Spleen (tissue), 11 donors: ENCODE results near the gene PRDX5. TPM values are rescaled to one million over a fixed set of nuclear protein-coding genes. Genes with fewer than 3 reads are reported as not detected.

Source experiments
- DNase-seq: peaks from one replicate; pipeline ENCODE4 v3.0.0-alpha.2; 2020
- H3K27ac ChIP-seq, 8 donors: fragments of 200-600 bp; sonication (generic) in 7 of 8; 1 replicate in 4 of 8; 2 replicates in 4 of 8; pipeline versions ENCODE4 v1.5.0 to v1.8.0; 2016 to 2021; ENCODE audit warnings: inconsistent platforms in 4 of 8, mild to moderate bottlenecking in 4 of 8, moderate library complexity in 1 of 8
- H3K27me3 ChIP-seq, 7 donors: fragments of 200-600 bp; sonication (generic) in 6 of 7; replicated peaks in 1 of 7; 1 replicate in 4 of 7; 2 replicates in 3 of 7; pipeline versions ENCODE4 v1.5.0 to v1.8.0; 2016 to 2021; ENCODE audit warnings: inconsistent platforms in 3 of 7, mild to moderate bottlenecking in 1 of 7
- H3K36me3 ChIP-seq, 6 donors: fragments of 200-600 bp; sonication (generic) in 5 of 6; 1 replicate in 4 of 6; 2 replicates in 2 of 6; pipeline versions ENCODE4 v1.5.0 to v1.8.0; 2016 to 2021; ENCODE audit warnings: inconsistent platforms in 2 of 6
- H3K4me1 ChIP-seq, 6 donors: fragments of 200-600 bp; sonication (generic) in 5 of 6; 1 replicate in 3 of 6; 2 replicates in 3 of 6; pipeline versions ENCODE4 v1.5.0 to v1.8.0; 2016 to 2021; ENCODE audit warnings: inconsistent platforms in 3 of 6
- H3K4me3 ChIP-seq, 8 donors: fragments of 200-600 bp; sonication (generic) in 7 of 8; 1 replicate in 4 of 8; 2 replicates in 4 of 8; pipeline versions ENCODE4 v1.5.0 to v1.8.0; 2016 to 2021; ENCODE audit warnings: inconsistent platforms in 4 of 8, mild to moderate bottlenecking in 4 of 8, moderate library complexity in 2 of 8
- H3K9me3 ChIP-seq, 8 donors: fragments of 200-600 bp; sonication (generic) in 7 of 8; 1 replicate in 4 of 8; 2 replicates in 4 of 8; pipeline versions ENCODE4 v1.5.0 to v1.8.0; 2016 to 2021; ENCODE audit warnings: inconsistent platforms in 4 of 8
- POLR2A ChIP-seq, 3 donors: fragments of 450-650 bp; IDR thresholded peaks; one replicate each; pipeline ENCODE4 v1.5.1; 2017; ENCODE audit warnings: antibody characterized with exemption in 3 of 3, mild to moderate bottlenecking in 1 of 3
- POLR2AphosphoS5 ChIP-seq, 3 donors: sonication (generic); formaldehyde crosslinking; IDR thresholded peaks; one replicate each; pipeline ENCODE4 v1.5.1; 2017; ENCODE audit warnings: antibody characterized with exemption in 3 of 3
- WGBS, 5 donors: extraction: QIAGEN DNeasy Blood & Tissue Kit in 3 of 5; methylation state at CpG; one replicate each; pipeline versions ENCODE4 v1.1.5 to v1.1.7; 2013 to 2018; 5-methylcytosine and 5-hydroxymethylcytosine counted together
- intact Hi-C: fragments of 100-400 bp; cut with DNase I; formaldehyde crosslinking; loops from one replicate; pipeline ENCODE4 v1.15.0; 2023; ENCODE audit warnings: low total_unique reads
- microRNA-seq, 3 donors: library from miRNA; unstranded; fragments of <30 nt; microRNA quantifications; one replicate each; pipeline versions ENCODE4 to v1.1.0, GENCODE V29; 2019 to 2020
- polyA plus RNA-seq, 3 donors: library from polyadenylated mRNA; stranded (reverse); fragments of 200-250 nt; gene quantifications; one replicate each; pipeline ENCODE4 v1.2.1, GENCODE V29; 2013
- small RNA-seq, 4 donors: library from RNA; depleted of rRNA; stranded (forward); fragments of <200 nt; gene quantifications; one replicate each; pipeline ENCODE3, GENCODE V24; 2016
- total RNA-seq, 7 donors: library from RNA; depleted of rRNA in 3 of 7; stranded (reverse); fragments of >200 nt in 3 of 7; fragmentation: NEBNext Ultra II Directional in 4 of 7; extraction: Animal tissue kit (Norgen Biotek cat#: 25700) in 4 of 7; gene quantifications; one replicate each; pipeline versions ENCODE4 v1.1.0 to v1.2.1, GENCODE V29; 2016 to 2021
- TF ChIP-seq, protein P1 (sequence below), 11 experiments: fragments of 200-600 bp in 7 of 11; fragments of 450-650 bp in 4 of 11; sonication (generic) in 4 of 11; IDR thresholded peaks in 8 of 11; conservative IDR thresholded peaks in 3 of 11; 1 replicate in 7 of 11; 2 replicates in 4 of 11; pipeline versions ENCODE4 v1.4.0 to v1.8.0; 2016 to 2021; ENCODE audit warnings: antibody characterized with exemption in 11 of 11, inconsistent platforms in 4 of 11, mild to moderate bottlenecking in 1 of 11
- donor health status: healthy with polysubstance abuse.
- donor health status: DM: no; HTN: no; CAD: no; lungs with moderate emphysema.
- donor health status: DM: no; HTN: no; CAD: no.
- donor health status: Bipolar disorder and iron deficiency.
- donor health status: healthy.
- donor health status: DM: no; HTN: no; CAD: no.
- donor health status: DM: yes; HTN: yes; CAD: no.

PRDX5 gene
- total and polyA plus RNA-seq, 10 donors, result 77.0 to 302 (median 133) TPM

DNA sequence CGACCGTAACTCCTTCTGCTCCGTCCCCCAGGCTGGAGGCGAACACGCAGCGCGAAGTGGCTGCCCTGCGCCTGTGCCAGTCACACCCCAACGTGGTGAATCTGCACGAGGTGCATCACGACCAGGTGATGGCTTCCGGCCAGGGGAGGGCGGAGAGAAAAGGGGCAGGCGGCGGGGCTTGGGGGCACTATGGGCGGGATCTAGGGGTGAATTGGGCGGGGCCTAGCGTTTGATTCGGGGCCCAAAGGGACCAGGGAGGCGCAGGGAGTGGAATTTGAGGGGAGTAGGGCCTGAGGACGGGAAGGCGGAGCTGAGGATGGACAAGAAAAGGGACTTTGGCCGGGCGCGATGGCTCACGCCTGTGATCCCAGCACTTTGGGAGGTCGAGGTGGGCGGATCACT, 50.8 kb downstream of the PRDX5 start:
- WGBS, 5 donors, result 93 to 97% (median 95%) methylated on average over 28 of the region's 28 CpGs
- Histone ChIP-seq H3K4me3 (no peak overlapping the region), H3K36me3 (peaks cover 0 to 89% (median 74%) of the 10 kb centered on the region in 6 donors), H3K4me1 (peaks cover 0 to 21% (median 9%) of the 10 kb centered on the region in 6 donors), H3K27ac (no peak overlapping the region), H3K9me3 (no peaks in the 10 kb centered on the region), H3K27me3 (no peaks in the 10 kb centered on the region)
- intact Hi-C loops, result no loop called here
- TF ChIP-seq, protein P1, sequence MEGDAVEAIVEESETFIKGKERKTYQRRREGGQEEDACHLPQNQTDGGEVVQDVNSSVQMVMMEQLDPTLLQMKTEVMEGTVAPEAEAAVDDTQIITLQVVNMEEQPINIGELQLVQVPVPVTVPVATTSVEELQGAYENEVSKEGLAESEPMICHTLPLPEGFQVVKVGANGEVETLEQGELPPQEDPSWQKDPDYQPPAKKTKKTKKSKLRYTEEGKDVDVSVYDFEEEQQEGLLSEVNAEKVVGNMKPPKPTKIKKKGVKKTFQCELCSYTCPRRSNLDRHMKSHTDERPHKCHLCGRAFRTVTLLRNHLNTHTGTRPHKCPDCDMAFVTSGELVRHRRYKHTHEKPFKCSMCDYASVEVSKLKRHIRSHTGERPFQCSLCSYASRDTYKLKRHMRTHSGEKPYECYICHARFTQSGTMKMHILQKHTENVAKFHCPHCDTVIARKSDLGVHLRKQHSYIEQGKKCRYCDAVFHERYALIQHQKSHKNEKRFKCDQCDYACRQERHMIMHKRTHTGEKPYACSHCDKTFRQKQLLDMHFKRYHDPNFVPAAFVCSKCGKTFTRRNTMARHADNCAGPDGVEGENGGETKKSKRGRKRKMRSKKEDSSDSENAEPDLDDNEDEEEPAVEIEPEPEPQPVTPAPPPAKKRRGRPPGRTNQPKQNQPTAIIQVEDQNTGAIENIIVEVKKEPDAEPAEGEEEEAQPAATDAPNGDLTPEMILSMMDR (IDR thresholded peaks at IDR 0.05 in 8 of 11, conservative IDR thresholded peaks at IDR 0.05 in 3 of 11), result no peak
- peak in 1 of 3 donors; percentile 33 for TF ChIP-seq POLR2AphosphoS5 (IDR thresholded peaks at IDR 0.05)
- no peak for DNase-seq

DNA sequence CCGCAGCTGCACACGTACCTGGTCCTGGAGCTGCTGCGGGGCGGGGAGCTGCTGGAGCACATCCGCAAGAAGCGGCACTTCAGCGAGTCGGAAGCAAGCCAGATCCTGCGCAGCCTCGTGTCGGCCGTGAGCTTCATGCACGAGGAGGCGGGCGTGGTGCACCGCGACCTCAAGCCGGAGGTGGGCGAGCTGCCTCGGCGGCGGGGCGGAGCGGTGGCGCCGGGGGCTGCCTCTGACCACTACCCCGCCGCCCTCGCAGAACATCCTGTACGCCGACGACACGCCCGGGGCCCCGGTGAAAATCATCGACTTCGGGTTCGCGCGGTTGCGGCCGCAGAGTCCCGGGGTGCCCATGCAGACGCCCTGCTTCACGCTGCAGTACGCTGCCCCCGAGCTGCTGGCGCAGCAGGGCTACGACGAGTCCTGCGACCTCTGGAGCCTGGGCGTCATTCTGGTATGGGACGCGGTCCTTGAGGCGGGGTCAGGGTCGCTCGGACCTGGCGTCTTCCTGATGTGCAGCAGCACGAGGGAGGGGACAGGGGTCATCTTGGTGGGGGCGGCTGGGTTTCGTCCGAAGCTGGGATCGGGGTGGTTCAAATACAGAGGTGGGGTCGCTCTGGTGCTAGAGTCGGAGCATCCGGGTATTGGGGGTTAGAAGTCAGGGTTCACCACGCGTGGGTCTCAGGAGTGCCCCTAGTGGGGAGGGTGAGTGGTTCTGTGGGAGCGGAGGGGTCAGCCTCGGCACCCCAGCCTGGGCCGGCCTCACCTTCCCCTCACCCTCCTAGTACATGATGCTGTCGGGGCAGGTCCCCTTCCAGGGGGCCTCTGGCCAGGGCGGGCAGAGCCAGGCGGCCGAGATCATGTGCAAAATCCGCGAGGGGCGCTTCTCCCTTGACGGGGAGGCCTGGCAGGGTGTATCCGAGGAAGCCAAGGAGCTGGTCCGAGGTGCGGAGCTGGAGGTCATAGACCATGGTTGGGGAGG, 51.8 kb downstream of the PRDX5 start:
- no peaks in the 10 kb centered on the region for H3K9me3 ChIP-seq
- no peak overlapping the region for H3K27ac ChIP-seq
- DNase-seq, result no peak
- intact Hi-C loops, result no loop called here
- TF ChIP-seq POLR2AphosphoS5 (IDR thresholded peaks at IDR 0.05) (peak in 1 of 3 donors; percentile 53), POLR2A (IDR thresholded peaks at IDR 0.05) (no peak)
- H3K36me3 ChIP-seq, result peaks cover 0 to 78% (median 65%) of the 10 kb centered on the region in 6 donors
- 92 to 96% (median 94%) methylated on average over 61 to 82 of the region's 82 CpGs for WGBS, 5 donors
- no peaks in the 10 kb centered on the region for H3K27me3 ChIP-seq
- no peak overlapping the region for H3K4me3 ChIP-seq
- H3K4me1 ChIP-seq, result peaks cover 0 to 23% (median 11%) of the 10 kb centered on the region in 6 donors

DNA sequence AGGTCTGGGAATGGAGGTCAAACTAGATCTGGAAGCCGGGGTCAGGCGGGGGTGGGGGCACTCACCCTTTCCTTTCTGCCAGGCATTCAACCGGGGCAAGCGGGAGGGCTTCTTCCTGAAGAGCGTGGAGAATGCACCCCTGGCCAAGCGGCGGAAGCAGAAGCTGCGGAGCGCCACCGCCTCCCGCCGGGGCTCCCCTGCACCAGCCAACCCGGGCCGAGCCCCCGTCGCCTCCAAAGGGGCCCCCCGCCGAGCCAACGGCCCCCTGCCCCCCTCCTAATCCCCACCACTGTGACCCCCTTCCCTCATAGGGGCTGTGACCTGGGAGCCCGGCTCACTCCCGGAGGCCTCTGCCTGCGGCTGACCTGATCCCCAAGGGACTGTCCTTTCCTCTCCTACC, 53.3 kb downstream of the PRDX5 start:
- peaks cover 0 to 63% (median 50%) of the 10 kb centered on the region in 6 donors for H3K36me3 ChIP-seq
- no peaks in the 10 kb centered on the region for H3K27me3 ChIP-seq
- peaks cover 0 to 23% (median 11%) of the 10 kb centered on the region in 6 donors for H3K4me1 ChIP-seq
- no peaks in the 10 kb centered on the region for H3K9me3 ChIP-seq
- peak overlapping the region in 1 of 8 donors; percentile 21 for H3K27ac ChIP-seq
- no peak for TF ChIP-seq POLR2A (IDR thresholded peaks at IDR 0.05)
- no peak for TF ChIP-seq POLR2AphosphoS5 (IDR thresholded peaks at IDR 0.05)
- TF ChIP-seq, protein P1 (IDR thresholded peaks at IDR 0.05 in 8 of 11, conservative IDR thresholded peaks at IDR 0.05 in 3 of 11), result no peak
- DNase-seq, result no peak
- intact Hi-C loops, result no loop called here
- WGBS, 5 donors, result 54 to 83% (median 69%) methylated on average over 7 to 22 of the region's 22 CpGs
- H3K4me3 ChIP-seq, result no peak overlapping the region

Small RNA genes lying within 50 kb of the gene (microRNA-seq; reads per million reads assigned to microRNA genes)
- 4.8 to 10.2 (median 9.4) reads per million in 3 donors for gene MIR1237
- gene MIR7155, result 0.85 to 1.8 (median 1.1) reads per million in 3 donors

Small RNA genes lying within 50 kb of the gene (small RNA-seq; reads per million reads assigned to genes)
- gene MIR1237, result 0 to 0.34 (median 0) reads per million in 4 donors
- 0 to 0.08 (median 0.03) reads per million in 4 donors for gene MIR7155
- gene RF00019, result 0 reads per million in 4 donors

Other genes starting within 250 kb of the PRDX5 start
- 10 to 100 TPM in 1 of 7 donors, 1 to 10 TPM in 6; 5.1 to 10.6 (median 7.3) TPM for gene MACROD1, start 152.0 kb upstream of the PRDX5 start, total RNA-seq
- gene MACROD1, start 152.0 kb upstream of the PRDX5 start, polyA plus RNA-seq, result 10 to 100 TPM in 2 of 3 donors, 1 to 10 TPM in 1; 7.0 to 20.3 (median 17.6) TPM
- 100 to 1,000 TPM in 2 of 7 donors, 10 to 100 TPM in 5; 61.2 to 111 (median 88.2) TPM for gene STIP1, start 131.9 kb upstream of the PRDX5 start, total RNA-seq
- gene STIP1, start 131.9 kb upstream of the PRDX5 start, polyA plus RNA-seq, result 10 to 100 TPM; 30.1 to 68.4 (median 38.8) TPM
- 100 to 1,000 TPM; 129 to 248 (median 178) TPM for gene FERMT3, start 111.4 kb upstream of the PRDX5 start, total RNA-seq
- 100 to 1,000 TPM; 120 to 210 (median 159) TPM for gene FERMT3, start 111.4 kb upstream of the PRDX5 start, polyA plus RNA-seq
- 10 to 100 TPM; 34.2 to 56.3 (median 40.0) TPM for gene TRPT1, start 91.9 kb upstream of the PRDX5 start, total RNA-seq
- 10 to 100 TPM; 57.8 to 74.0 (median 60.8) TPM for gene TRPT1, start 91.9 kb upstream of the PRDX5 start, polyA plus RNA-seq
- gene NUDT22, start 91.8 kb upstream of the PRDX5 start, total RNA-seq, result 10 to 100 TPM; 68.1 to 88.6 (median 78.2) TPM
- 100 to 1,000 TPM in 1 of 3 donors, 10 to 100 TPM in 2; 61.8 to 109 (median 96.3) TPM for gene NUDT22, start 91.8 kb upstream of the PRDX5 start, polyA plus RNA-seq
- 10 to 100 TPM; 28.0 to 59.9 (median 49.0) TPM for gene DNAJC4, start 87.6 kb upstream of the PRDX5 start, total RNA-seq
- 100 to 1,000 TPM in 1 of 3 donors, 10 to 100 TPM in 2; 83.7 to 113 (median 85.8) TPM for gene DNAJC4, start 87.6 kb upstream of the PRDX5 start, polyA plus RNA-seq
- gene VEGFB, start 83.5 kb upstream of the PRDX5 start, total RNA-seq, result 100 to 1,000 TPM in 1 of 7 donors, 10 to 100 TPM in 6; 38.3 to 103 (median 63.5) TPM
- gene VEGFB, start 83.5 kb upstream of the PRDX5 start, polyA plus RNA-seq, result 10 to 100 TPM; 81.6 to 96.9 (median 87.1) TPM
- 10 to 100 TPM; 26.9 to 98.3 (median 42.6) TPM for gene FKBP2, start 77.0 kb upstream of the PRDX5 start, total RNA-seq
- gene FKBP2, start 77.0 kb upstream of the PRDX5 start, polyA plus RNA-seq, result 100 to 1,000 TPM in 1 of 3 donors, 10 to 100 TPM in 2; 90.8 to 104 (median 98.4) TPM
- gene PPP1R14B, start 71.2 kb upstream of the PRDX5 start, total RNA-seq, result 10 to 100 TPM; 47.6 to 93.9 (median 78.3) TPM
- gene PPP1R14B, start 71.2 kb upstream of the PRDX5 start, polyA plus RNA-seq, result 100 to 1,000 TPM; 139 to 190 (median 168) TPM
- 10 to 100 TPM; 20.7 to 28.3 (median 22.3) TPM for gene PLCB3, start 66.6 kb upstream of the PRDX5 start, total RNA-seq
- 10 to 100 TPM in 1 of 3 donors, 1 to 10 TPM in 2; 3.8 to 11.9 (median 4.4) TPM for gene PLCB3, start 66.6 kb upstream of the PRDX5 start, polyA plus RNA-seq
- 10 to 100 TPM; 27.0 to 49.3 (median 33.4) TPM for gene BAD, start 33.5 kb upstream of the PRDX5 start, total RNA-seq
- gene BAD, start 33.5 kb upstream of the PRDX5 start, polyA plus RNA-seq, result 10 to 100 TPM; 53.9 to 67.3 (median 61.4) TPM
- 10 to 100 TPM; 21.8 to 37.2 (median 30.2) TPM for gene GPR137, start 32.3 kb upstream of the PRDX5 start, total RNA-seq
- 10 to 100 TPM; 13.7 to 22.8 (median 16.7) TPM for gene GPR137, start 32.3 kb upstream of the PRDX5 start, polyA plus RNA-seq
- gene KCNK4, start 26.8 kb upstream of the PRDX5 start, total RNA-seq, result under 1 TPM in 3 of 7 donors, not detected in 4; 0.35 to 0.77 (median 0.44) TPM
- gene KCNK4, start 26.8 kb upstream of the PRDX5 start, polyA plus RNA-seq, result under 1 TPM in 2 of 3 donors, not detected in 1; 0.06 to 0.09 TPM
- not detected for gene CATSPERZ, start 17.8 kb upstream of the PRDX5 start, total RNA-seq
- gene CATSPERZ, start 17.8 kb upstream of the PRDX5 start, polyA plus RNA-seq, result under 1 TPM in 2 of 3 donors, not detected in 1; 0.09 to 0.48 TPM
- gene ESRRA, start 12.6 kb upstream of the PRDX5 start, total RNA-seq, result 10 to 100 TPM; 30.2 to 49.3 (median 43.7) TPM
- gene ESRRA, start 12.6 kb upstream of the PRDX5 start, polyA plus RNA-seq, result 10 to 100 TPM; 24.0 to 56.5 (median 34.7) TPM
- 100 to 1,000 TPM; 138 to 420 (median 158) TPM for gene TRMT112, start 562 bp upstream of the PRDX5 start, total RNA-seq
- 100 to 1,000 TPM; 328 to 431 (median 350) TPM for gene TRMT112, start 562 bp upstream of the PRDX5 start, polyA plus RNA-seq
- gene CCDC88B, start 22.1 kb downstream of the PRDX5 start, total RNA-seq, result 100 to 1,000 TPM in 3 of 7 donors, 10 to 100 TPM in 4; 64.3 to 128 (median 86.6) TPM
- gene CCDC88B, start 22.1 kb downstream of the PRDX5 start, polyA plus RNA-seq, result 100 to 1,000 TPM; 225 to 638 (median 623) TPM
- 10 to 100 TPM; 26.9 to 47.5 (median 38.2) TPM for gene RPS6KA4, start 41.0 kb downstream of the PRDX5 start, total RNA-seq
- 10 to 100 TPM; 18.8 to 43.0 (median 32.3) TPM for gene RPS6KA4, start 41.0 kb downstream of the PRDX5 start, polyA plus RNA-seq
- 1 to 10 TPM in 1 of 7 donors, under 1 TPM in 4, not detected in 2; 0.27 to 1.5 (median 0.72) TPM for gene SLC22A11, start 237.8 kb downstream of the PRDX5 start, total RNA-seq
- under 1 TPM; 0.04 to 0.17 (median 0.16) TPM for gene SLC22A11, start 237.8 kb downstream of the PRDX5 start, polyA plus RNA-seq